HepG2 (cell line): ENCODE results near the gene KCNB1.

ENCODE experiments used
- CTCF ChIP-seq: sonication (generic); formaldehyde crosslinking; IDR thresholded peaks from 2 replicates; pipeline ENCODE4 v1.5.0; 2020; ENCODE audit warnings: mild to moderate bottlenecking, missing genetic modification reagents, moderate library complexity
- DNMT1 ChIP-seq: sonication (generic); formaldehyde crosslinking; IDR thresholded peaks from 2 replicates; pipeline ENCODE4 v1.5.1; 2020; ENCODE audit warnings: mild to moderate bottlenecking, missing genetic modification reagents
- POLR2AphosphoS5 ChIP-seq: IDR thresholded peaks from 2 replicates; pipeline ENCODE4 v1.6.1; 2012; ENCODE audit warnings: low read depth, low read length
- SETDB1 ChIP-seq: sonication (generic); formaldehyde crosslinking; IDR thresholded peaks from 2 replicates; pipeline ENCODE4 v1.5.1; 2020; ENCODE audit warnings: missing genetic modification reagents, mild to moderate bottlenecking, borderline replicate concordance
- TBP ChIP-seq: sonication (generic); formaldehyde crosslinking; IDR thresholded peaks from 2 replicates; pipeline ENCODE4 v1.5.0; 2020; ENCODE audit warnings: missing genetic modification reagents

GRCh38 chr20:49337357-49337756 is 145.1 kb downstream of the KCNB1 start:
- TF ChIP-seq DNMT1 (CRISPR knock-in tag): no peak
- no peak for TF ChIP-seq TBP (CRISPR knock-in tag)
- TF ChIP-seq CTCF (CRISPR knock-in tag): no peak
- no peak for TF ChIP-seq SETDB1 (CRISPR knock-in tag)
- TF ChIP-seq POLR2AphosphoS5: no peak
